Transverse colon (tissue), 3 donors: ENCODE measurements around the gene UBAC2.

ENCODE experiments used
- POLR2A ChIP-seq: fragments of 450-650 bp; IDR thresholded peaks from one replicate; pipeline ENCODE4 v1.6.1; 2016; ENCODE audit warnings: antibody characterized with exemption, mild to moderate bottlenecking, moderate library complexity
- TF ChIP-seq, protein P1 (sequence below), 5 experiments: fragments of 200-600 bp in 3 of 5; fragments of 450-650 bp in 2 of 5; sonication (generic) in 3 of 5; IDR thresholded peaks; 1 replicate in 2 of 5; 2 replicates in 3 of 5; pipeline ENCODE4 v1.5.1; 2016 to 2017; ENCODE audit warnings: antibody characterized with exemption in 5 of 5, inconsistent platforms in 3 of 5, mild to moderate bottlenecking in 2 of 5, moderate library complexity in 1 of 5

GRCh38 chr13:99258946-99259345, 58.3 kb downstream of the UBAC2 start:
- TF ChIP-seq, protein P1, sequence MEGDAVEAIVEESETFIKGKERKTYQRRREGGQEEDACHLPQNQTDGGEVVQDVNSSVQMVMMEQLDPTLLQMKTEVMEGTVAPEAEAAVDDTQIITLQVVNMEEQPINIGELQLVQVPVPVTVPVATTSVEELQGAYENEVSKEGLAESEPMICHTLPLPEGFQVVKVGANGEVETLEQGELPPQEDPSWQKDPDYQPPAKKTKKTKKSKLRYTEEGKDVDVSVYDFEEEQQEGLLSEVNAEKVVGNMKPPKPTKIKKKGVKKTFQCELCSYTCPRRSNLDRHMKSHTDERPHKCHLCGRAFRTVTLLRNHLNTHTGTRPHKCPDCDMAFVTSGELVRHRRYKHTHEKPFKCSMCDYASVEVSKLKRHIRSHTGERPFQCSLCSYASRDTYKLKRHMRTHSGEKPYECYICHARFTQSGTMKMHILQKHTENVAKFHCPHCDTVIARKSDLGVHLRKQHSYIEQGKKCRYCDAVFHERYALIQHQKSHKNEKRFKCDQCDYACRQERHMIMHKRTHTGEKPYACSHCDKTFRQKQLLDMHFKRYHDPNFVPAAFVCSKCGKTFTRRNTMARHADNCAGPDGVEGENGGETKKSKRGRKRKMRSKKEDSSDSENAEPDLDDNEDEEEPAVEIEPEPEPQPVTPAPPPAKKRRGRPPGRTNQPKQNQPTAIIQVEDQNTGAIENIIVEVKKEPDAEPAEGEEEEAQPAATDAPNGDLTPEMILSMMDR (IDR thresholded peaks at IDR 0.05) = no peak
- no peak for TF ChIP-seq POLR2A
